H1 (cell line): ENCODE data around the gene ZNF608. TPM values are rescaled to one million over a fixed set of nuclear protein-coding genes. Genes with fewer than 3 reads are reported as not detected.

Source experiments
- CTCF ChIA-PET: fragments of 300-600 bp; sonication (Branson Sonifier 250); formaldehyde crosslinking; loops from one replicate; lab custom pipeline; 2021; ENCODE audit not compliant: partially characterized antibody; lab: Charles Lee
- POLR2A ChIA-PET: fragments of 300-600 bp; sonication (Branson Sonifier 250); formaldehyde crosslinking; loops from one replicate; lab custom pipeline; 2021; ENCODE audit warnings: inconsistent platforms; ENCODE audit not compliant: partially characterized antibody; lab: Charles Lee
- DNase-seq, 2 experiments: peaks; one replicate each; pipeline versions ENCODE4 v3.0.0 to v3.0.0-alpha.2; 2010 to 2022; ENCODE audit warnings: low spot score in 2 of 2, low read depth in 1 of 2, mixed read lengths in 1 of 2
- FAIRE-seq: peaks from 2 replicates; lab custom pipeline; 2011; peaks lifted over from hg19 to GRCh38; lab: Jason Lieb, UNC
- H2AFZ ChIP-seq: 2 replicates; pipeline ENCODE4 v1.8.1; 2012; ENCODE audit warnings: low read length, inconsistent platforms
- H2AK5ac ChIP-seq: 2 replicates; pipeline ENCODE4 v1.6.1; 2013; ENCODE audit warnings: low read depth, low read length
- H2BK120ac ChIP-seq: replicated peaks from 2 replicates; pipeline ENCODE3; 2013; ENCODE audit warnings: low read depth, low read length, inconsistent platforms
- H2BK12ac ChIP-seq: 2 replicates; pipeline ENCODE4 v1.6.1; 2013; ENCODE audit warnings: low read depth, low read length
- H2BK15ac ChIP-seq: 2 replicates; pipeline ENCODE4 v1.6.1; 2013; ENCODE audit warnings: low read length
- H2BK20ac ChIP-seq: 2 replicates; pipeline ENCODE4 v1.6.1; 2013; ENCODE audit warnings: low read length
- H2BK5ac ChIP-seq: 2 replicates; pipeline ENCODE4 v1.6.1; 2013; ENCODE audit warnings: low read depth, low read length
- H3K14ac ChIP-seq: 2 replicates; pipeline ENCODE4 v1.6.1; 2013; ENCODE audit warnings: inconsistent platforms; ENCODE audit not compliant: insufficient read length
- H3K18ac ChIP-seq: 2 replicates; pipeline ENCODE4 v1.6.1; 2013; ENCODE audit warnings: low read length; ENCODE audit errors: extremely low read depth
- H3K23ac ChIP-seq: 2 replicates; pipeline ENCODE4 v1.6.1; 2013; ENCODE audit warnings: inconsistent platforms; ENCODE audit not compliant: insufficient read length
- H3K23me2 ChIP-seq: 2 replicates; pipeline ENCODE4 v1.6.1; 2013; ENCODE audit warnings: low read depth, low read length
- H3K27ac ChIP-seq: 2 replicates; pipeline ENCODE4 v1.6.1; 2011; ENCODE audit warnings: low read depth, low read length, inconsistent platforms
- H3K27me3 ChIP-seq, 4 experiments: replicated peaks in 1 of 4; 1 replicate in 1 of 4; 2 replicates in 3 of 4; pipeline versions ENCODE4 v1.6.1 to v1.8.1; 2011 to 2013; ENCODE audit warnings: low read length in 3 of 4, mild to moderate bottlenecking in 3 of 4, inconsistent platforms in 2 of 4, mixed read lengths in 2 of 4, moderate library complexity in 1 of 4; ENCODE audit not compliant: control insufficient read depth in 3 of 4, insufficient read depth in 3 of 4; ENCODE audit errors: extremely low read depth in 1 of 4
- H3K36me3 ChIP-seq, 4 experiments: 2 replicates each; pipeline versions ENCODE4 v1.6.1 to v1.8.1; 2011 to 2013; ENCODE audit warnings: mild to moderate bottlenecking in 4 of 4, low read length in 3 of 4, moderate library complexity in 2 of 4, control low read depth in 1 of 4, inconsistent platforms in 1 of 4; ENCODE audit not compliant: insufficient read depth in 4 of 4, control insufficient read depth in 2 of 4
- H3K4ac ChIP-seq: replicated peaks from 2 replicates; pipeline ENCODE3; 2013; ENCODE audit warnings: low read length, low read depth, mixed read lengths, inconsistent platforms; ENCODE audit not compliant: insufficient read length
- H3K4me1 ChIP-seq, 4 experiments: replicated peaks in 1 of 4; 1 replicate in 1 of 4; 2 replicates in 3 of 4; pipeline versions ENCODE4 v1.6.1 to v1.8.1; 2011 to 2013; ENCODE audit warnings: low read length in 3 of 4, inconsistent platforms in 2 of 4, mixed read lengths in 1 of 4; ENCODE audit not compliant: insufficient read depth in 4 of 4, control insufficient read depth in 3 of 4
- H3K4me2 ChIP-seq, 2 experiments: 2 replicates each; pipeline versions ENCODE4 v1.6.1 to v1.8.1; 2011 to 2013; ENCODE audit warnings: low read depth in 2 of 2, low read length in 2 of 2, control low read depth in 1 of 2, inconsistent platforms in 1 of 2, mild to moderate bottlenecking in 1 of 2; ENCODE audit not compliant: insufficient read depth in 1 of 2
- H3K4me3 ChIP-seq, 4 experiments: fragments of 200-600, 300-600 bp in 1 of 4; sonication (generic), shearing (Covaris generic), sonication (Bioruptor Twin) in 1 of 4; 2 replicates each; pipeline versions ENCODE4 v1.5.1 to v1.8.1; 2011 to 2016; ENCODE audit warnings: low read length in 4 of 4, low read depth in 3 of 4, control low read depth in 2 of 4, inconsistent platforms in 2 of 4, mild to moderate bottlenecking in 2 of 4, mixed read lengths in 1 of 4, moderate library complexity in 1 of 4; ENCODE audit not compliant: insufficient read depth in 2 of 4; ENCODE audit errors: extremely low read depth in 1 of 4
- H3K56ac ChIP-seq: replicated peaks from 2 replicates; pipeline ENCODE3; 2013; ENCODE audit warnings: low read depth, mild to moderate bottlenecking, mixed read lengths, low read length, inconsistent platforms; ENCODE audit not compliant: insufficient read length
- H3K79me1 ChIP-seq: 2 replicates; pipeline ENCODE4 v1.6.1; 2013; ENCODE audit warnings: low read depth, low read length, control low read depth
- H3K79me2 ChIP-seq, 2 experiments: 2 replicates each; pipeline versions ENCODE4 v1.6.1 to v1.8.1; 2012 to 2013; ENCODE audit warnings: low read length in 2 of 2, mild to moderate bottlenecking in 2 of 2, inconsistent platforms in 1 of 2; ENCODE audit not compliant: insufficient read depth in 2 of 2, control insufficient read depth in 1 of 2
- H3K9ac ChIP-seq, 4 experiments: replicated peaks in 1 of 4; 1 replicate in 1 of 4; 2 replicates in 3 of 4; pipeline versions ENCODE4 v1.6.1 to v1.8.1; 2011 to 2013; ENCODE audit warnings: low read depth in 3 of 4, low read length in 3 of 4, control low read depth in 2 of 4, mild to moderate bottlenecking in 2 of 4, moderate library complexity in 2 of 4, inconsistent platforms in 1 of 4; ENCODE audit errors: extremely low read depth in 1 of 4
- H3K9me3 ChIP-seq, 2 experiments: 2 replicates each; pipeline versions ENCODE4 v1.6.1 to v1.8.1; 2012 to 2013; ENCODE audit warnings: mild to moderate bottlenecking in 2 of 2, moderate library complexity in 2 of 2, control low read depth in 1 of 2, inconsistent platforms in 1 of 2, low read depth in 1 of 2, low read length in 1 of 2, mixed read lengths in 1 of 2; ENCODE audit not compliant: insufficient read depth in 2 of 2
- H4K20me1 ChIP-seq, 2 experiments: replicated peaks in 1 of 2; 2 replicates each; pipeline versions ENCODE3 to v1.8.1; 2011 to 2013; ENCODE audit warnings: inconsistent platforms in 2 of 2, low read length in 2 of 2, mild to moderate bottlenecking in 1 of 2; ENCODE audit not compliant: insufficient read depth in 2 of 2, control insufficient read depth in 1 of 2
- H4K5ac ChIP-seq: 2 replicates; pipeline ENCODE4 v1.6.1; 2013; ENCODE audit warnings: low read length, low read depth, mixed read lengths, inconsistent platforms; ENCODE audit not compliant: insufficient read length
- H4K8ac ChIP-seq: 2 replicates; pipeline ENCODE4 v1.8.0; 2013; ENCODE audit warnings: mild to moderate bottlenecking, moderate library complexity, low read length, inconsistent platforms; ENCODE audit not compliant: insufficient read depth; ENCODE audit errors: extremely low read depth
- H4K91ac ChIP-seq: replicated peaks from 2 replicates; pipeline ENCODE3; 2013; ENCODE audit warnings: low read length, mixed read lengths, inconsistent platforms; ENCODE audit not compliant: insufficient read length
- BRCA1 ChIP-seq: IDR thresholded peaks from 2 replicates; pipeline ENCODE4 v1.6.1; 2012; ENCODE audit warnings: low read depth, low read length, improper control_type of control experiment
- GABPA ChIP-seq: IDR thresholded peaks from 2 replicates; pipeline ENCODE4 v1.6.1; 2011; ENCODE audit warnings: mild to moderate bottlenecking, low read length, moderate library complexity, borderline replicate concordance; ENCODE audit not compliant: insufficient read depth
- HDAC2 ChIP-seq, 2 experiments: fragments of 300-600 bp in 1 of 2; sonication (generic) in 1 of 2; IDR thresholded peaks; 2 replicates each; pipeline ENCODE4 v1.6.1; 2011 to 2012; ENCODE audit warnings: low read depth in 2 of 2, low read length in 2 of 2, mild to moderate bottlenecking in 2 of 2, moderate library complexity in 2 of 2, borderline replicate concordance in 1 of 2, inconsistent platforms in 1 of 2
- KDM4A ChIP-seq: IDR thresholded peaks from one replicate; pipeline ENCODE4 v1.7.1; 2012; ENCODE audit warnings: low read depth, mild to moderate bottlenecking, moderate library complexity, low read length, inconsistent platforms; ENCODE audit not compliant: severe bottlenecking
- POLR2AphosphoS5 ChIP-seq: IDR thresholded peaks from 2 replicates; pipeline ENCODE4 v1.6.1; 2011; ENCODE audit warnings: low read depth, low read length
- RFX5 ChIP-seq: IDR thresholded peaks from 2 replicates; pipeline ENCODE4 v1.6.1; 2011; ENCODE audit warnings: low read depth, low read length, improper control_type of control experiment, borderline replicate concordance
- SIRT6 ChIP-seq: IDR thresholded peaks from one replicate; pipeline ENCODE4 v1.7.1; 2012; ENCODE audit warnings: low read length, inconsistent platforms
- TEAD4 ChIP-seq: IDR thresholded peaks from 2 replicates; pipeline ENCODE4 v1.6.1; 2012; ENCODE audit warnings: low read depth, low read length, inconsistent platforms, mixed read lengths
- WGBS, 2 experiments: shearing (Covaris generic) in 1 of 2; methylation state at CpG; one replicate each; pipeline versions ENCODE4 v1.1.6 to v1.1.7; 2013 to 2015; ENCODE audit warnings: low lambda C conversion rate in 2 of 2, mixed read lengths in 2 of 2, inconsistent platforms in 1 of 2, low coverage in 1 of 2, missing lambda C conversion rate in 1 of 2; ENCODE audit not compliant: insufficient replicate concordance in 2 of 2, insufficient coverage in 1 of 2, insufficient read length in 1 of 2; ENCODE audit errors: extremely low coverage in 1 of 2, missing lambda C conversion rate in 1 of 2; 5-methylcytosine and 5-hydroxymethylcytosine counted together
- polyA plus RNA-seq, 7 experiments: library from polyadenylated mRNA; depleted of rRNA in 3 of 7; stranded (reverse) in 5 of 7; unstranded in 2 of 7; fragments of >200 nt in 5 of 7; fragments of 200-250 nt in 2 of 7; gene quantifications; 1 replicate in 5 of 7; 2 replicates in 1 of 7; 4 replicates in 1 of 7; pipeline versions ENCODE4 v1.2.1 to v1.2.3, GENCODE V29; 2011 to 2013; ENCODE audit warnings: missing spikeins in 2 of 7, mixed read lengths in 2 of 7
- total RNA-seq: library from RNA; stranded (reverse); fragmentation: NEBNext Ultra II Directional; extraction: Animal tissue kit (Norgen Biotek cat#: 25700); gene quantifications from 2 replicates; pipeline ENCODE4 v1.2.1, GENCODE V29; 2021
- TF ChIP-seq, protein P1 (sequence below): IDR thresholded peaks from 2 replicates; pipeline ENCODE4 v1.6.1; 2011; ENCODE audit warnings: low read length, improper control_type of control experiment
- TF ChIP-seq, protein P2 (sequence below), 3 experiments: IDR thresholded peaks; 1 replicate in 2 of 3; 2 replicates in 1 of 3; pipeline versions ENCODE4 v1.5.1 to v1.6.1; 2011; ENCODE audit warnings: low read length in 3 of 3, mild to moderate bottlenecking in 3 of 3, inconsistent platforms in 2 of 3, low read depth in 1 of 3, moderate library complexity in 1 of 3; ENCODE audit not compliant: insufficient read depth in 1 of 3; ENCODE audit errors: control extremely low read depth in 1 of 3

ZNF608 gene
- total and polyA plus RNA-seq, 2 of the 8 experiments (the other 6 are each of a cell fraction or from before 2014, with no cell fraction given), result 17.2 to 40.8 TPM

DNA sequence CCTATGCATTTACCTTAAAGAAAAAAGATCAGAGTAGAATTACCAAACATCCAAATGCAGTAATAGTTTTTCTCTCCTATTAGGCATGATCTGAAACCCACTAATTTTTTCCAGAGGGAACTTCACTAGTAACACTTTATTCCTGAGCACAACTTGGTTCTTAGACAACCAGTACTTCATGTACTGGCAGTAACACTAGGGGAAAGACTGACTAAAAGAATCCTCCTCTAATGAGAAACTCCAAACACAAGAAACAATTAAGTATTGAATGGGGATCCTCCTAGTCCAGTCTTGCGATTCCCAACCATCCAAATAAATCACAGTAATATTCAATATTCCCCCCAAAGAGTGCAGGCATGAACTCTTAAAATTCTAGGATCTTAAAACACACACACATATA is 48.9 kb downstream of the ZNF608 start:
- ChIA-PET POLR2A (interaction anchor here (2.3 kb wide), 1 partner anchor 13 kb away, joined by 5 read pairs; no protein-coding TSS in a partner anchor), CTCF (interaction anchor here (1.0 kb wide), 1 partner anchor 27 kb away, joined by 5 read pairs; no protein-coding TSS in a partner anchor)
- H2BK15ac ChIP-seq, result no peak overlapping the region
- 91% methylated on average over 1 of the region's 1 CpG; no CpG with 5 or more reads in 1 of the 2 experiments for WGBS, 2 experiments
- no peak overlapping the region for H4K8ac ChIP-seq
- no peak overlapping the region for H2AFZ ChIP-seq
- peaks cover 0 to 2% of the 10 kb centered on the region in 2 experiments for H4K20me1 ChIP-seq
- H3K4me1 ChIP-seq, result peaks cover 0 to 37% (median 20%) of the 10 kb centered on the region in 4 experiments; a peak in 6 of 7 replicates
- H2BK12ac ChIP-seq, result no peak overlapping the region
- H3K14ac ChIP-seq, result no peak overlapping the region
- no peak overlapping the region for H3K4ac ChIP-seq
- H3K23ac ChIP-seq, result no peak overlapping the region
- H2BK120ac ChIP-seq, result no peak overlapping the region
- H4K91ac ChIP-seq, result no peak overlapping the region
- H2AK5ac ChIP-seq, result no peak overlapping the region
- no peak overlapping the region for H2BK20ac ChIP-seq
- FAIRE-seq (no peak), DNase-seq (no peak)
- H3K9ac ChIP-seq, result no peak overlapping the region
- H3K79me1 ChIP-seq, result peaks cover 5% of the 10 kb centered on the region; the same call in 1 of the 2 replicates
- peaks cover 0 to 5% (median 0%) of the 10 kb centered on the region in 4 experiments; a peak in 2 of 8 replicates for H3K36me3 ChIP-seq
- H4K5ac ChIP-seq, result no peak overlapping the region
- no peak overlapping the region for H2BK5ac ChIP-seq
- no peak overlapping the region for H3K56ac ChIP-seq
- H3K23me2 ChIP-seq, result no peaks in the 10 kb centered on the region
- no peak overlapping the region for H3K4me2 ChIP-seq
- no peak overlapping the region for H3K18ac ChIP-seq
- H3K27me3 ChIP-seq, result peaks cover 0 to 1% (median 0%) of the 10 kb centered on the region in 4 experiments; a peak in 1 of 7 replicates
- no peaks in the 10 kb centered on the region for H3K9me3 ChIP-seq
- H3K79me2 ChIP-seq, result peaks cover 9 to 94% of the 10 kb centered on the region in 2 experiments; a peak in 3 of 4 replicates
- H3K4me3 ChIP-seq, result no peak overlapping the region
- H3K27ac ChIP-seq, result no peak overlapping the region
- TF ChIP-seq HDAC2 (IDR thresholded peaks at IDR 0.05; ENCODE audit: borderline replicate concordance in 1 of 2, low read depth in 2 of 2, low read length in 2 of 2) (no peak), KDM4A (no peak), GABPA (no peak), BRCA1 (no peak), SIRT6 (no peak), TEAD4 (no peak), POLR2AphosphoS5 (no peak), RFX5 (no peak)
- TF ChIP-seq, protein P1, sequence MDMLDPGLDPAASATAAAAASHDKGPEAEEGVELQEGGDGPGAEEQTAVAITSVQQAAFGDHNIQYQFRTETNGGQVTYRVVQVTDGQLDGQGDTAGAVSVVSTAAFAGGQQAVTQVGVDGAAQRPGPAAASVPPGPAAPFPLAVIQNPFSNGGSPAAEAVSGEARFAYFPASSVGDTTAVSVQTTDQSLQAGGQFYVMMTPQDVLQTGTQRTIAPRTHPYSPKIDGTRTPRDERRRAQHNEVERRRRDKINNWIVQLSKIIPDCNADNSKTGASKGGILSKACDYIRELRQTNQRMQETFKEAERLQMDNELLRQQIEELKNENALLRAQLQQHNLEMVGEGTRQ, result no peak
- TF ChIP-seq, protein P2, sequence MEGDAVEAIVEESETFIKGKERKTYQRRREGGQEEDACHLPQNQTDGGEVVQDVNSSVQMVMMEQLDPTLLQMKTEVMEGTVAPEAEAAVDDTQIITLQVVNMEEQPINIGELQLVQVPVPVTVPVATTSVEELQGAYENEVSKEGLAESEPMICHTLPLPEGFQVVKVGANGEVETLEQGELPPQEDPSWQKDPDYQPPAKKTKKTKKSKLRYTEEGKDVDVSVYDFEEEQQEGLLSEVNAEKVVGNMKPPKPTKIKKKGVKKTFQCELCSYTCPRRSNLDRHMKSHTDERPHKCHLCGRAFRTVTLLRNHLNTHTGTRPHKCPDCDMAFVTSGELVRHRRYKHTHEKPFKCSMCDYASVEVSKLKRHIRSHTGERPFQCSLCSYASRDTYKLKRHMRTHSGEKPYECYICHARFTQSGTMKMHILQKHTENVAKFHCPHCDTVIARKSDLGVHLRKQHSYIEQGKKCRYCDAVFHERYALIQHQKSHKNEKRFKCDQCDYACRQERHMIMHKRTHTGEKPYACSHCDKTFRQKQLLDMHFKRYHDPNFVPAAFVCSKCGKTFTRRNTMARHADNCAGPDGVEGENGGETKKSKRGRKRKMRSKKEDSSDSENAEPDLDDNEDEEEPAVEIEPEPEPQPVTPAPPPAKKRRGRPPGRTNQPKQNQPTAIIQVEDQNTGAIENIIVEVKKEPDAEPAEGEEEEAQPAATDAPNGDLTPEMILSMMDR (IDR thresholded peaks at IDR 0.05; ENCODE audit: control extremely low read depth in 1 of 3, insufficient read depth in 1 of 3, low read depth in 1 of 3, low read length in 3 of 3), result no peak
